Effector memory CD8-positive, alpha-beta T cell (primary cell): ENCODE measurements around the gene NME2.
A peak's percentile ranks its signal among the peaks of the same experiment; 100 is the strongest.

Experiments used
- ATAC-seq: fragments of 150-1000 bp; cut with Tn5 transposase; replicated peaks from 2 replicates; pipeline ENCODE4 v1.10.0; 2021; ENCODE audit warnings: mild to moderate bottlenecking, moderate library complexity
- DNase-seq, 3 experiments: peaks; one replicate each; pipeline ENCODE4 v3.0.0; 2021
- H3K27ac Mint-ChIP-seq, 2 donors: one replicate each; pipeline ENCODE4 v1.8.0; 2022; ENCODE audit warnings: mild to moderate bottlenecking in 2 of 2, mixed read lengths in 2 of 2, moderate library complexity in 2 of 2
- H3K27me3 Mint-ChIP-seq, 2 donors: one replicate each; pipeline ENCODE4 v1.8.0; 2022; ENCODE audit warnings: mixed read lengths in 2 of 2
- H3K36me3 Mint-ChIP-seq: one replicate; pipeline ENCODE4 v1.8.0; 2022; ENCODE audit warnings: mild to moderate bottlenecking, moderate library complexity, mixed read lengths; ENCODE audit not compliant: insufficient read depth
- H3K4me1 Mint-ChIP-seq, 2 donors: one replicate each; pipeline ENCODE4 v1.8.0; 2022; ENCODE audit warnings: low read depth in 2 of 2, mixed read lengths in 2 of 2
- H3K4me3 Mint-ChIP-seq, 2 donors: one replicate each; pipeline ENCODE4 v1.8.0; 2022; ENCODE audit warnings: mild to moderate bottlenecking in 2 of 2, mixed read lengths in 2 of 2, moderate library complexity in 2 of 2
- H3K9me3 Mint-ChIP-seq, 2 donors: one replicate each; pipeline ENCODE4 v1.8.0; 2022; ENCODE audit warnings: mixed read lengths in 2 of 2

NME2 gene

DNA sequence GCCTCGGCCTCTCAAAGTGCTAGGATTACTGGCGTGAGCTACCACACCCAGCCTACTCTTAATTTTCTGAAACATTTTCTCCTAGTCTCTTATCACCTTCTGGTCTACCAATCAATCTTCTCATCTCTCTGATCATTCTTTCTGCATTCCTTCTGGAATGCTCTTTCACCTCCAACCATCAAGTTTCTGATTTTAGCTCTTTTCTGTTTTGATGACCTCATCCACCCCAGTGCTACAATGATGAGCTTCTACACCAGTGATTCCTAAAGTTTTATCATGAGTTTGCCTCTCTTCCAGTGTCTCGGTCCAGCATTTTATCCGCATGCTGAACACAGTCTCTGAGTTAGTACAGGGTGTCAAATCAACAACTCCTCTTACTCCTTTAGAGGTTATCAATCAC lies 31.5 kb downstream of the NME2 start:
- no peak for ATAC-seq
- peak overlapping the region; percentile 6 to 39 for H3K27ac Mint-ChIP-seq
- no peak for DNase-seq

DNA sequence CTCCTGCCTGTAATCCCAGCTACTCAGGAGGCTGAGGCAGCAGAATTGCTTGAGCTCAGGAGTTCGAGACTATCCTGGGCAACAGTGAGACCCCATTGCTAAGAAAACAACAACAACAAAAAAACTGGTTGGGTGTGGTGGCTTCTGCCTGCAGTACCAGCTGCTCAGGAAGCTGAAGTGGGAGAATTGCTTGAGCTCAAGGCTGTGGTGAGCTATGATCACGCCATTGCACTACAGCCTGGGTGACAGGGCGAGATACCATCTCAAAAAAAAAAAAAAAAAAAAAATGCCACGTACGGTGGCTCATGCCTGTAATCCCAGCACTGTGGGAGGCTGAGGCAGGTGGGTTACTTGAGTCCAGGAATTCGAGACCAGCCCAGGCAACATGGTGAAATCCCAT lies 34.1 kb downstream of the NME2 start:
- Mint-ChIP-seq H3K4me3 (peak overlapping the region in 1 of 2 donors; percentile 10), H3K27ac (peak overlapping the region in 1 of 2 donors; percentile 83), H3K27me3 (no peaks in the 10 kb centered on the region), H3K36me3 (peaks cover 58% of the 10 kb centered on the region), H3K9me3 (no peaks in the 10 kb centered on the region), H3K4me1 (peaks cover 0 to 3% of the 10 kb centered on the region in 2 donors)
- peak; percentile 86 for ATAC-seq
- DNase-seq: peak in 1 of 3 experiments; percentile 1

More for the DNA sequence above, 31.5 kb downstream of the NME2 start:
- H3K4me1 Mint-ChIP-seq: peaks cover 0 to 3% of the 10 kb centered on the region in 2 donors
- peaks cover 57% of the 10 kb centered on the region for H3K36me3 Mint-ChIP-seq
- H3K27me3 Mint-ChIP-seq: no peaks in the 10 kb centered on the region
- no peak overlapping the region for H3K4me3 Mint-ChIP-seq
- no peaks in the 10 kb centered on the region for H3K9me3 Mint-ChIP-seq

DNA sequence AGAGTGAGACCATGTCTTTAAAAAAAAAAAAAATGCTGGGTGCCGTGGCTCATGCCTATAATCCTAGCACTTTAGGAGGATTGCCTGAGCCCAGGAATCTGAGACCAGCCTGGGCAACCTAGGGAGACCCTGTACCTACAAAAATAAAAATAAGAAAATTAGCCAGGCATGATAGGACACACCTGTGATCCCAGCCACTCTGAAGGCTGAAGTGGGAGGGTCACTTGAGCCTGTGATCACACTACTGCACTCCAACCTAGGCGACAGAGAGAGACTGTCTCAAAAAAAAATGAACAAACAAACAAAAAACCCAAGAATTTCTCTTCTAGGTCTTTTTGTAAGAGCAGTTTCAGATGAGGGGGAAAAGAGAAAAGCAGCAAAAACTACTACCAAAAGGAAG lies 34.6 kb downstream of the NME2 start:
- no peak for ATAC-seq
- H3K27ac Mint-ChIP-seq: peak overlapping the region; percentile 10 to 83
- no peak for DNase-seq
- peaks cover 0 to 3% of the 10 kb centered on the region in 2 donors for H3K4me1 Mint-ChIP-seq
- no peaks in the 10 kb centered on the region for H3K27me3 Mint-ChIP-seq
- H3K36me3 Mint-ChIP-seq: peaks cover 64% of the 10 kb centered on the region
- H3K4me3 Mint-ChIP-seq: peak overlapping the region in 1 of 2 donors; percentile 10
- no peaks in the 10 kb centered on the region for H3K9me3 Mint-ChIP-seq

DNA sequence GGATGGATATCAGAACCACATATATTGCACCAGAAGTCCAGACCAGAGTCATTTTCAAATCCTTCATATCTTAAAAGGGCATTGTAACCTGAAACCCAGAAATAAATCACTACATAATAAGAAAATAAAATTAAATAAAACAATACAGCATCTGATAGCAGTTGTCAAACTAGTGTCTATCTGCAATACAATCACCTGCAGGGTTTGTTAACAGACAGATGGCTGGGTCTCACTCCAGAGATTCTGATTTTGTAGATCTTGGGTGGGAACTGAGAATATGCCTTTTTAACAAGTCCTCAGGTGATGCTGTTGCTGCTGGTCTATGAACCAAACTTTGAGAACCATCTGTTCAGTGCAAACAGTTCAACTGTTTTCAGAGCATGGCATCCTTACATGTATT lies 37.6 kb downstream of the NME2 start:
- Mint-ChIP-seq H3K4me1 (peaks cover 0 to 3% of the 10 kb centered on the region in 2 donors), H3K27ac (no peak overlapping the region), H3K27me3 (no peaks in the 10 kb centered on the region), H3K4me3 (no peak overlapping the region), H3K36me3 (peaks cover 69% of the 10 kb centered on the region), H3K9me3 (no peaks in the 10 kb centered on the region)
- DNase-seq (no peak), ATAC-seq (no peak)

GRCh38 chr17:51214920-51215319 lies 48.7 kb downstream of the NME2 start:
- Mint-ChIP-seq H3K36me3 (peaks cover 60% of the 10 kb centered on the region), H3K4me3 (no peak overlapping the region), H3K9me3 (no peaks in the 10 kb centered on the region), H3K27me3 (no peaks in the 10 kb centered on the region), H3K4me1 (peaks cover 0 to 4% of the 10 kb centered on the region in 2 donors), H3K27ac (peak overlapping the region in 1 of 2 donors; percentile 22)
- ATAC-seq (no peak), DNase-seq (no peak)

GRCh38 chr17:51217946-51218345 lies 51.7 kb downstream of the NME2 start:
- no peak for ATAC-seq
- H3K4me3 Mint-ChIP-seq: no peak overlapping the region

DNA sequence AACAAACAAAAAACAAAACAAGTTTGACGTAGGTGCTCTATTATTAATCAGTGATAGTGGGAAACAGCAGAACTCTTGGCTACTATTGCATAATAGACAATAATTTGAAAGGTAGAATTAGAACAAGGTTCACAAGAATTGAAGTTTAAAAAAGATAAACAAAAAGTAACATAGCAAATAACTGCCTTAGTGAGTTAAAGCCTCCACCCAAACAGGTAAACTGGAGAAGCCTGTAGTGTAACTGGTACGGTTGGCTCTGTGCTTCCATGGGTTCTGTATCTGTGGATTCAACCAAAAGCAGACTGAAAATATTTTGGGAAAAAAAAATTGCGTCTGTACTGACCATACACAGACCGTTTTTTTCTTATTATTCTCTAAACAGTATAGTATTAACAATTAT lies 55.1 kb downstream of the NME2 start:
- no peaks in the 10 kb centered on the region for H3K27me3 Mint-ChIP-seq
- H3K4me3 Mint-ChIP-seq: no peak overlapping the region
- no peaks in the 10 kb centered on the region for H3K9me3 Mint-ChIP-seq
- ATAC-seq (no peak), DNase-seq (no peak)
- H3K4me1 Mint-ChIP-seq: peaks cover 4 to 9% of the 10 kb centered on the region in 2 donors
- peaks cover 63% of the 10 kb centered on the region for H3K36me3 Mint-ChIP-seq
- peak overlapping the region in 1 of 2 donors; percentile 67 for H3K27ac Mint-ChIP-seq

More at GRCh38 chr17:51217946-51218345, 51.7 kb downstream of the NME2 start:
- H3K36me3 Mint-ChIP-seq: peaks cover 58% of the 10 kb centered on the region
- H3K27ac Mint-ChIP-seq: peak overlapping the region in 1 of 2 donors; percentile 62
- H3K4me1 Mint-ChIP-seq: peaks cover 0 to 4% of the 10 kb centered on the region in 2 donors
- DNase-seq: no peak
- H3K27me3 Mint-ChIP-seq: no peaks in the 10 kb centered on the region
- H3K9me3 Mint-ChIP-seq: no peaks in the 10 kb centered on the region
